MCF 10A (cell line): Measurements from ENCODE around the gene PRKG1. TPM values are rescaled to one million over a fixed set of nuclear protein-coding genes. Genes with fewer than 3 reads are reported as not detected.
"Not testable (repeated sequence)": the region's sequence is repeated elsewhere in the genome, so short reads cannot be mapped to it uniquely, and the experiment has no call there.

Source experiments
- BruUV-seq: library from RNA; stranded (reverse); fragments of 400-500 nt; replicated peaks from 2 replicates; lab custom pipeline; 2021; lab: Mats Ljungman, UMichigan
- CTCF ChIA-PET: fragments of 300-600 bp; sonication (Branson Sonifier 250); formaldehyde crosslinking; extraction: SDS; loops from one replicate; lab custom pipeline; 2021; ENCODE audit warnings: antibody characterized with exemption, inconsistent platforms; lab: Yijun Ruan, JAX
- POLR2A ChIA-PET: fragments of 300-600, 350-650 bp; sonication (Branson Sonifier 250); formaldehyde crosslinking; extraction: SDS; loops from one replicate; lab custom pipeline; 2020; ENCODE audit warnings: antibody characterized with exemption, inconsistent platforms; lab: Yijun Ruan, JAX
- DNase-seq: peaks from one replicate; pipeline ENCODE4 v3.0.0-alpha.2; 2018; ENCODE audit not compliant: unreplicated experiment
- H3K27ac Mint-ChIP-seq: one replicate; pipeline ENCODE4 v1.8.0; 2022; ENCODE audit warnings: mild to moderate bottlenecking, low read depth, mixed read lengths; ENCODE audit not compliant: unreplicated experiment
- H3K27me3 Mint-ChIP-seq: one replicate; pipeline ENCODE4 v1.8.0; 2022; ENCODE audit warnings: mixed read lengths; ENCODE audit not compliant: insufficient read depth, unreplicated experiment
- H3K36me3 Mint-ChIP-seq: one replicate; pipeline ENCODE4 v1.8.0; 2022; ENCODE audit warnings: mild to moderate bottlenecking, moderate library complexity, mixed read lengths; ENCODE audit not compliant: insufficient read depth, unreplicated experiment
- H3K4me1 Mint-ChIP-seq: one replicate; pipeline ENCODE4 v1.8.0; 2022; ENCODE audit warnings: mixed read lengths; ENCODE audit not compliant: insufficient read depth, unreplicated experiment
- H3K4me3 Mint-ChIP-seq: one replicate; pipeline ENCODE4 v1.8.0; 2022; ENCODE audit warnings: mild to moderate bottlenecking, moderate library complexity, mixed read lengths; ENCODE audit not compliant: unreplicated experiment
- H3K9me3 Mint-ChIP-seq: one replicate; pipeline ENCODE4 v1.8.0; 2022; ENCODE audit warnings: mixed read lengths; ENCODE audit not compliant: unreplicated experiment
- CTCF ChIP-seq: fragments of 200-600 bp; IDR thresholded peaks from one replicate; pipeline ENCODE4 v1.8.0; 2022; ENCODE audit warnings: antibody characterized with exemption, mild to moderate bottlenecking; ENCODE audit not compliant: unreplicated experiment
- intact Hi-C: fragments of 100-400 bp; cut with micrococcal nuclease; formaldehyde crosslinking; loops from 2 replicates; pipeline ENCODE4 v1.14.1; 2022
- total RNA-seq: library from RNA; stranded (reverse); gene quantifications from 2 replicates; pipeline ENCODE4 v1.2.3, GENCODE V29; 2022

The PRKG1 gene
- total RNA-seq, 1 experiment from 2014 or later = 0.09 TPM

- intact Hi-C loops = no loop called here
- ChIA-PET CTCF (interaction anchor here (0.6 to 1.4 kb wide), 2 partner anchors 15 to 19 kb away, joined by 3 to 4 read pairs; no protein-coding TSS in a partner anchor), POLR2A (no interaction called here)
- Mint-ChIP-seq H3K4me1 (no peaks in the 10 kb centered on the region), H3K4me3 (no peak overlapping the region), H3K36me3 (no peaks in the 10 kb centered on the region), H3K9me3 (no peaks in the 10 kb centered on the region), H3K27me3 (peaks cover 66% of the 10 kb centered on the region), H3K27ac (no peak overlapping the region)
- no peak for TF ChIP-seq CTCF
- BruUV-seq = no TSS peak
- no peak for DNase-seq
Observed at GRCh38 chr10:52197098-52197497, 1122.8 kb downstream of the PRKG1 start.

GRCh38 chr10:52198540-52198939 lies 1124.3 kb downstream of the PRKG1 start:
- Mint-ChIP-seq H3K27me3 (peaks cover 80% of the 10 kb centered on the region), H3K4me3 (no peak overlapping the region), H3K4me1 (no peaks in the 10 kb centered on the region), H3K9me3 (no peaks in the 10 kb centered on the region), H3K36me3 (no peaks in the 10 kb centered on the region), H3K27ac (no peak overlapping the region)
- POLR2A ChIA-PET = no interaction called here
- intact Hi-C loops = no loop called here
- CTCF ChIA-PET = no interaction called here
- no peak for TF ChIP-seq CTCF
- no TSS peak for BruUV-seq
- DNase-seq = no peak

GRCh38 chr10:52204906-52205305 lies 1130.6 kb downstream of the PRKG1 start:
- H3K4me3 Mint-ChIP-seq, intact Hi-C loops, BruUV-seq, H3K4me1 Mint-ChIP-seq, H3K36me3 Mint-ChIP-seq, POLR2A ChIA-PET, CTCF ChIA-PET, H3K27ac Mint-ChIP-seq, DNase-seq, H3K9me3 Mint-ChIP-seq: not testable (repeated sequence)
- H3K27me3 Mint-ChIP-seq = peaks cover 69% of the 10 kb centered on the region

- Mint-ChIP-seq H3K27me3 (peaks cover 41% of the 10 kb centered on the region), H3K9me3 (no peaks in the 10 kb centered on the region), H3K4me3 (no peak overlapping the region), H3K27ac (no peak overlapping the region), H3K36me3 (no peaks in the 10 kb centered on the region), H3K4me1 (no peaks in the 10 kb centered on the region)
- ChIA-PET CTCF (interaction anchor here (0.7 to 1.5 kb wide), 3 partner anchors 8 to 514 kb away, joined by 3 to 10 read pairs (median 4); no protein-coding TSS in a partner anchor), POLR2A (no interaction called here)
- TF ChIP-seq CTCF = no peak
- no peak for DNase-seq
- no TSS peak for BruUV-seq
- intact Hi-C loops = no loop called here
Observed at GRCh38 chr10:52208365-52208764, 1134.1 kb downstream of the PRKG1 start.
